ENCODE results near the gene CNTNAP4. TPM values are rescaled to one million over a fixed set of nuclear protein-coding genes. Genes with fewer than 3 reads are reported as not detected.

Gene CNTNAP4
- total RNA-seq (2021; ENCODE audit: unreplicated experiment) = not detected
- not detected in 2 replicates for polyA plus RNA-seq (2012)
- Bru-seq, nascent RNA = not detected
- BruChase-seq, experiment 1, labeled RNA remaining after a 6-hour chase = not detected
- not detected for BruChase-seq, experiment 2, labeled RNA remaining after a 2-hour chase
- long read RNA-seq = 0 reads

- TF ChIP-seq REST (IDR thresholded peaks at IDR 0.05; ENCODE audit: low read depth) (no peak), EGR1 (IDR thresholded peaks at IDR 0.05; ENCODE audit: low read depth) (no peak), SP1 (IDR thresholded peaks at IDR 0.05; ENCODE audit: low read depth) (no peak), YY1 (IDR thresholded peaks at IDR 0.05; ENCODE audit: extremely low read depth, insufficient replicate concordance, low read depth, low read length) (no peak), RAD21 (IDR thresholded peaks at IDR 0.05; ENCODE audit: low read depth) (no peak), CBX3 (IDR thresholded peaks at IDR 0.05; ENCODE audit: low read depth) (no peak), JUND (IDR thresholded peaks at IDR 0.05) (no peak), ATF3 (IDR thresholded peaks at IDR 0.05) (no peak), EZH2 (IDR thresholded peaks at IDR 0.05) (no peak), FOSL1 (IDR thresholded peaks at IDR 0.05; ENCODE audit: low read depth) (no peak), EZH2phosphoT487 (IDR thresholded peaks at IDR 0.05; ENCODE audit: borderline replicate concordance) (no peak), ZNF274 (IDR thresholded peaks at IDR 0.05; ENCODE audit: low read depth, low read length) (no peak)
- RAD21 ChIA-PET (ENCODE audit: low non-redundant PET in 1 of 2, low total read pairs in 2 of 2, uncharacterized antibody in 2 of 2, unreplicated experiment in 2 of 2) = no interaction called here
- CTCF ChIA-PET = no interaction called here
- no peak within 1 kb of the TSS for H3K4me2 ChIP-seq (ENCODE audit: low read length)
- H3K4me1 ChIP-seq (ENCODE audit: control insufficient read depth in 1 of 2, insufficient read depth in 2 of 2, low read length in 2 of 2) = no peaks in the 10 kb centered on the region
- H3K9me3 ChIP-seq (ENCODE audit: control insufficient read depth in 1 of 2, insufficient read depth in 1 of 2, low read depth in 1 of 2, low read length in 2 of 2) = peaks cover 0 to 3% of the 10 kb centered on the region in 2 experiments; a peak in 1 of 4 replicates
- no TSS peak for BruUV-seq (replicated peaks)
- intact Hi-C loops (cut with micrococcal nuclease) = no loop called here
- H3K27ac ChIP-seq (ENCODE audit: low read depth, low read length) = no peak within 1 kb of the TSS
- no peaks in the 10 kb centered on the region for H3K27me3 ChIP-seq (ENCODE audit: insufficient read depth, low read length)
- H3K9me2 ChIP-seq (ENCODE audit: insufficient read depth) = no peaks in the 10 kb centered on the region
- POLR2A ChIA-PET = no interaction called here
- no peak within 1 kb of the TSS for H3K9ac ChIP-seq (ENCODE audit: low read length)
- no peak for DNase-seq (ENCODE audit: low read depth, low spot score)
- H4K20me1 ChIP-seq (ENCODE audit: insufficient read depth) = no peaks in the 10 kb centered on the region
- no peaks in the 10 kb centered on the region for H3K79me2 ChIP-seq (ENCODE audit: insufficient read depth, low read length)
- no peaks in the 10 kb centered on the region for H3K36me3 ChIP-seq (ENCODE audit: control insufficient read depth in 1 of 2, insufficient read depth in 2 of 2, low read length in 2 of 2)
- no peak for ATAC-seq
- no peak within 1 kb of the TSS for H3K4me3 ChIP-seq (replicated peaks in 1 of 2; ENCODE audit: low read depth in 1 of 2, low read length in 2 of 2)
- H2AFZ ChIP-seq (ENCODE audit: low read depth, low read length, poor library complexity, severe bottlenecking) = no peak within 1 kb of the TSS
Observed at GRCh38 chr16:76276745-76277438, at the start of gene CNTNAP4. TSS of gene CNTNAP4 (plus strand) at chr16:76277401. CDS start at chr16:76277663, 262 bp downstream.

All from HCT116 (cell line).